ENCODE measurements around the gene SLC4A1AP. TPM values are rescaled to one million over a fixed set of nuclear protein-coding genes. Genes with fewer than 3 reads are reported as not detected.

SLC4A1AP gene
- total and polyA plus RNA-seq, 2 donors (not counting 1 experiment from before 2014, with no cell fraction given): 8.9 to 23.1 TPM

DNA sequence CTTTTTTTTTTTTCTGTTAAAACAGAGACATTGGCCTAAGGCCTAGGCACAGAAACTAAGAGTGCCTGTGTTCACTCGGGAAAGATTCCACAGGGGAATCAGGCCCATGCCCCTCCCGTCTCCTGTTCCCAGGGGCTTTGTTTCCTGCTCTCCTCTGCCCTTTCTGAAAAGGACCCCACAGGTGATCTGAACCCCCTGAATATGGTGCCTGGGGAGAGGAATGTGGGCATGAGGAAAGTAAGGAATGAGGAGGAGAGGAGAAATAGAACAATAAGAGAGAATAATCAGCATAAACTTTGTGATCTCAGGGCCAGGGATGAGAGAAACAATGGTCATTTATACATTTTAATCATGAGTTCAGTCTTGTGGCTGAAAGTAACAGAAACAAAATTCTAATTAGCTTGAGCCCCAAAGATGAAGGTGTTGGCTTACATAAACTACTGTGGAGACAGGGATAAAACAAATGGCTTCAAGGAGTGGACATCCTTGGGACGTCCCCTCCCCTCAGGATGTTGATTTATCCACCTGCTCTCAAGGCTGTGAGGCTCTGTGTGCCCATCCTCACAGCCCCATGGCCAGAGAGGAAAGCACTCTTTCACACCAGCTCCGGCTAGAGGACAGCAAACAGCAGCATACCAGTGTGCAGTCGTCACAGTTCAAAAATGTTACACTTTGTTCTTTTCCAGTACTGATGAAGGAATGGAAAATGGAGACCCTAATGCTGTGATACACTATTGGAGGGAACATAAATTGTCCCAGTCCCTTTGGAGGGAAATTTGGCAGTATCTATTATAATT, 61.4 kb downstream of the SLC4A1AP start:
- no peaks in the 10 kb centered on the region for H3K9me3 Mint-ChIP-seq (ENCODE audit: insufficient read depth)
- H3K27me3 Mint-ChIP-seq: peaks cover 5% of the 10 kb centered on the region
- DNase-seq: no peak
- H4K20me1 ChIP-seq (ENCODE audit: control insufficient read depth, insufficient read depth, low read length, poor library complexity, severe bottlenecking): no peaks in the 10 kb centered on the region
- no peak overlapping the region for H3K27ac ChIP-seq (ENCODE audit: low read length in 2 of 2)
- no peaks in the 10 kb centered on the region for H3K4me1 Mint-ChIP-seq
- H3K27ac Mint-ChIP-seq: no peak overlapping the region
- H3K27me3 ChIP-seq (replicated peaks in 1 of 4; ENCODE audit: control extremely low read depth in 1 of 4, control insufficient read depth in 3 of 4, insufficient read depth in 4 of 4, low read length in 3 of 4): peaks cover 0 to 5% (median 0%) of the 10 kb centered on the region in 4 experiments
- no peak overlapping the region for H3K4me3 ChIP-seq (ENCODE audit: control extremely low read depth in 1 of 5, extremely low read depth in 1 of 5, insufficient read depth in 1 of 5, low read depth in 2 of 5, low read length in 4 of 5)
- POLR2A ChIA-PET: no interaction called here
- intact Hi-C loops (cut with micrococcal nuclease): no loop called here
- TF ChIP-seq, protein P1, sequence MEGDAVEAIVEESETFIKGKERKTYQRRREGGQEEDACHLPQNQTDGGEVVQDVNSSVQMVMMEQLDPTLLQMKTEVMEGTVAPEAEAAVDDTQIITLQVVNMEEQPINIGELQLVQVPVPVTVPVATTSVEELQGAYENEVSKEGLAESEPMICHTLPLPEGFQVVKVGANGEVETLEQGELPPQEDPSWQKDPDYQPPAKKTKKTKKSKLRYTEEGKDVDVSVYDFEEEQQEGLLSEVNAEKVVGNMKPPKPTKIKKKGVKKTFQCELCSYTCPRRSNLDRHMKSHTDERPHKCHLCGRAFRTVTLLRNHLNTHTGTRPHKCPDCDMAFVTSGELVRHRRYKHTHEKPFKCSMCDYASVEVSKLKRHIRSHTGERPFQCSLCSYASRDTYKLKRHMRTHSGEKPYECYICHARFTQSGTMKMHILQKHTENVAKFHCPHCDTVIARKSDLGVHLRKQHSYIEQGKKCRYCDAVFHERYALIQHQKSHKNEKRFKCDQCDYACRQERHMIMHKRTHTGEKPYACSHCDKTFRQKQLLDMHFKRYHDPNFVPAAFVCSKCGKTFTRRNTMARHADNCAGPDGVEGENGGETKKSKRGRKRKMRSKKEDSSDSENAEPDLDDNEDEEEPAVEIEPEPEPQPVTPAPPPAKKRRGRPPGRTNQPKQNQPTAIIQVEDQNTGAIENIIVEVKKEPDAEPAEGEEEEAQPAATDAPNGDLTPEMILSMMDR (IDR thresholded peaks at IDR 0.05): no peak
- no peak for TF ChIP-seq EZH2 (IDR thresholded peaks at IDR 0.05; ENCODE audit: borderline replicate concordance, insufficient read depth, low read depth, low read length, poor library complexity, severe bottlenecking)
- H2AFZ ChIP-seq (ENCODE audit: insufficient read depth, low read depth, low read length, poor library complexity, severe bottlenecking): no peak overlapping the region
- H3K9me3 ChIP-seq (ENCODE audit: control extremely low read depth in 1 of 3, control insufficient read depth in 2 of 3, insufficient read depth in 1 of 3, low read length in 2 of 3): no peaks in the 10 kb centered on the region
- H3K4me1 ChIP-seq (ENCODE audit: control insufficient read depth in 2 of 2, insufficient read depth in 2 of 2, low read length in 2 of 2): no peaks in the 10 kb centered on the region
- H3K4me2 ChIP-seq (replicated peaks; ENCODE audit: low read depth, low read length, poor library complexity, severe bottlenecking): no peak overlapping the region
- 92% methylated on average over 4 of the region's 5 CpGs for WGBS (ENCODE audit: insufficient coverage)
- H3K4me3 Mint-ChIP-seq: no peak overlapping the region
- no peak overlapping the region for H3K9ac ChIP-seq (ENCODE audit: low read length)
- no peak for ATAC-seq (ENCODE audit: low read depth)
- no peaks in the 10 kb centered on the region for H3K36me3 ChIP-seq (replicated peaks in 1 of 2; ENCODE audit: control extremely low read depth in 1 of 2, control insufficient read depth in 1 of 2, extremely low read depth in 1 of 2, insufficient read depth in 2 of 2, low read length in 1 of 2)
- CTCF ChIA-PET: interaction anchor here (2.4 to 3.1 kb wide), 3 partner anchors 11 to 21 kb away, joined by 6 to 13 read pairs (median 10); no protein-coding TSS in a partner anchor
- no peaks in the 10 kb centered on the region for H3K79me2 ChIP-seq (ENCODE audit: control insufficient read depth, insufficient read depth, low read length)

DNA sequence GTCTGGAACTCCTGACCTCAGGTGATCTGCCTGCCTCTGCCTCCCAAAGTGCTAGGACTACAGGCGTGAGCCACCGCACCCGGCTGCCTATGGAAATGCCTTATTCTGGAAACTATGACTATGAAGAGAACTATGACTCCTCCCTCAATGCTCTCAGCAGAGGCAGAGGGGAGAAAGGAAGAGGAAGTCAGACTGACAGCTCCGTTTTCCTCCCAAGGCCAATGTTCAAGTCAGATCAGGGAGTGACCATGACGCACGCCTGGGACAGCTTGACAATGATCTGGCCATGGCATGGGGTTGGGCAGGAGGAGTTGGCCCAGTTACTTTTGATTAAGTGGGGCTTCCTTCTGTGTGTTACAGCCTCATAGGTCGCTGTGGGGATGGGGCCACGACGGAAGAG, 63.6 kb downstream of the SLC4A1AP start:
- peaks cover 2% of the 10 kb centered on the region for H3K4me1 Mint-ChIP-seq

More for the DNA sequence above, 63.6 kb downstream of the SLC4A1AP start:
- no peak overlapping the region for H3K4me3 ChIP-seq (ENCODE audit: control extremely low read depth in 1 of 5, extremely low read depth in 1 of 5, insufficient read depth in 1 of 5, low read depth in 2 of 5, low read length in 4 of 5)
- ATAC-seq (ENCODE audit: low read depth): no peak
- no peaks in the 10 kb centered on the region for H3K27me3 Mint-ChIP-seq
- H3K4me1 ChIP-seq (ENCODE audit: control insufficient read depth in 2 of 2, insufficient read depth in 2 of 2, low read length in 2 of 2): no peaks in the 10 kb centered on the region
- WGBS (ENCODE audit: insufficient coverage): 85% methylated on average over 4 of the region's 9 CpGs
- CTCF ChIA-PET: no interaction called here
- TF ChIP-seq, protein P1 (IDR thresholded peaks at IDR 0.05): no peak
- H3K4me3 Mint-ChIP-seq: no peak overlapping the region
- no peak overlapping the region for H3K27ac ChIP-seq (ENCODE audit: low read length in 2 of 2)
- H4K20me1 ChIP-seq (ENCODE audit: control insufficient read depth, insufficient read depth, low read length, poor library complexity, severe bottlenecking): no peaks in the 10 kb centered on the region
- intact Hi-C loops (cut with micrococcal nuclease): no loop called here
- H3K4me2 ChIP-seq (replicated peaks; ENCODE audit: low read depth, low read length, poor library complexity, severe bottlenecking): no peak overlapping the region
- no peak overlapping the region for H2AFZ ChIP-seq (ENCODE audit: insufficient read depth, low read depth, low read length, poor library complexity, severe bottlenecking)
- H3K9ac ChIP-seq (ENCODE audit: low read length): no peak overlapping the region
- H3K9me3 ChIP-seq (ENCODE audit: control extremely low read depth in 1 of 3, control insufficient read depth in 2 of 3, insufficient read depth in 1 of 3, low read length in 2 of 3): no peaks in the 10 kb centered on the region
- H3K79me2 ChIP-seq (ENCODE audit: control insufficient read depth, insufficient read depth, low read length): no peaks in the 10 kb centered on the region
- DNase-seq: no peak
- no peak overlapping the region for H3K27ac Mint-ChIP-seq
- peaks cover 0 to 2% (median 0%) of the 10 kb centered on the region in 4 experiments for H3K27me3 ChIP-seq (replicated peaks in 1 of 4; ENCODE audit: control extremely low read depth in 1 of 4, control insufficient read depth in 3 of 4, insufficient read depth in 4 of 4, low read length in 3 of 4)
- no peaks in the 10 kb centered on the region for H3K36me3 ChIP-seq (replicated peaks in 1 of 2; ENCODE audit: control extremely low read depth in 1 of 2, control insufficient read depth in 1 of 2, extremely low read depth in 1 of 2, insufficient read depth in 2 of 2, low read length in 1 of 2)
- POLR2A ChIA-PET: no interaction called here
- no peaks in the 10 kb centered on the region for H3K9me3 Mint-ChIP-seq (ENCODE audit: insufficient read depth)
